CD4-positive, alpha-beta T cell treated with Interleukin-6 at 100 ng/mL for 8 hours (primary cell): ENCODE results near the gene ATRN.
"Not testable (repeated sequence)": the region's sequence is repeated elsewhere in the genome, so short reads cannot be mapped to it uniquely, and the experiment has no call there.

Source experiments
- DNase-seq: peaks from one replicate; pipeline ENCODE4 v3.0.0-alpha.2; 2020; ENCODE audit warnings: mixed read lengths, low spot score

Gene ATRN

GRCh38 chr20:3470208-3470626, 601 bp upstream of the ATRN start:
- no peak for DNase-seq

DNA sequence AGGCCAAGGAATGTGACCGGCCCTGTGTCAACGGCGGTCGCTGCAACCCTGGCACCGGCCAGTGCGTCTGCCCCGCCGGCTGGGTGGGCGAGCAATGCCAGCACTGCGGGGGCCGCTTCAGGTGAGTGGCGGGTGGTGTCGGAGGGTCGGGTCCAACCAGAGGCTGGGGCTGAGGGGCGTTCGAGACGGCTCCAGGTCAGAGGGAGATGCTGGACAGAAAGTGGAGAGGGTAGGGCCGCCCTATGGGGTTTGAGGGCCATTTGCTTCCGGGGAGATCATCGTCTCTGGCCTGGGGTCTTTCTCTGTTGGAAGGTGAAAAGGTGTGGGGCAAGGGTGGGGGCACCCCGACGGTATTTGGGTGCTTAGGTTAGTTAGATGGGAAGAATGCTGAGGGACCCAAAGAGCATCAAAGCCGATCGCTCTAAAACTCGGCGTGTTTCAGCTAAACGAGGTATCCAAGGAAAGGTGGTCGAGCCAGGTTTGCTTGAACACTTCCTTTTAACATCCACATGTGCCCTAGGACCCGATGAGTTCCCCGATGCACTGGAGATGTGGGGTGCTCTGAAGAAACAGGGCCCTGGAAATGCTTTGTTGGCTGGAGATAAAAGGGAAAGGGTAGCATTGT, 691 bp downstream of the ATRN start:
- DNase-seq: no peak

- DNase-seq: no peak
Observed at GRCh38 chr20:3472105-3472504, 1.3 kb downstream of the ATRN start.

GRCh38 chr20:3473324-3473723, 2.5 kb downstream of the ATRN start:
- DNase-seq: no peak

GRCh38 chr20:3473944-3474343, 3.1 kb downstream of the ATRN start:
- no peak for DNase-seq

DNA sequence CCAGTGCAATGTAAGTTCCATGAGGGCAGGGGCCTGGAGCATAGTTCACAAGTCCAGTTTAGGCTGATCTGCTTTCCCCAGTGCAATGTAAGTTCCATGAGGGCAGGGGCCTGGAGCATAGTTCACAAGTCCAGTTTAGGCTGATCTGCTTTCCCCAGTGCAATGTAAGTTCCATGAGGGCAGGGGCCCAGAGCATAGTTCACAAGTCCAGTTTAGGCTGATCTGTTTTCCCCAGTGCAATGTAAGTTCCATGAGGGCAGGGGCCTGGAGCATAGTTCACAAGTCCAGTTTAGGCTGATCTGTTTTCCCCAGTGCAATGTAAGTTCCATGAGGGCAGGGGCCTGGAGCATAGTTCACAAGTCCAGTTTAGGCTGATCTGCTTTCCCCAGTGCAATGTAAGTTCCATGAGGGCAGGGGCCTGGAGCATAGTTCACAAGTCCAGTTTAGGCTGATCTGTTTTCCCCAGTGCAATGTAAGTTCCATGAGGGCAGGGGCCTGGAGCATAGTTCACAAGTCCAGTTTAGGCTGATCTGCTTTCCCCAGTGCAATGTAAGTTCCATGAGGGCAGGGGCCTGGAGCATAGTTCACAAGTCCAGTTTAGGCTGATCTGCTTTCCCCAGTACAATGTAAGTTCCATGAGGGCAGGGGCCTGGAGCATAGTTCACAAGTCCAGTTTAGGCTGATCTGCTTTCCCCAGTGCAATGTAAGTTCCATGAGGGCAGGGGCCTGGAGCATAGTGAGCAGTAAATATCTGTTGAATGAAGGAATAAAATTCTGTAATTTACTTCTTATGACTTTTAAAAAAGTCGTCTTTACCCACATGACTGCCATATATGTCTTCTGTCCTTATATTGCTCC, 6.4 kb downstream of the ATRN start:
- not testable (repeated sequence) for DNase-seq

DNA sequence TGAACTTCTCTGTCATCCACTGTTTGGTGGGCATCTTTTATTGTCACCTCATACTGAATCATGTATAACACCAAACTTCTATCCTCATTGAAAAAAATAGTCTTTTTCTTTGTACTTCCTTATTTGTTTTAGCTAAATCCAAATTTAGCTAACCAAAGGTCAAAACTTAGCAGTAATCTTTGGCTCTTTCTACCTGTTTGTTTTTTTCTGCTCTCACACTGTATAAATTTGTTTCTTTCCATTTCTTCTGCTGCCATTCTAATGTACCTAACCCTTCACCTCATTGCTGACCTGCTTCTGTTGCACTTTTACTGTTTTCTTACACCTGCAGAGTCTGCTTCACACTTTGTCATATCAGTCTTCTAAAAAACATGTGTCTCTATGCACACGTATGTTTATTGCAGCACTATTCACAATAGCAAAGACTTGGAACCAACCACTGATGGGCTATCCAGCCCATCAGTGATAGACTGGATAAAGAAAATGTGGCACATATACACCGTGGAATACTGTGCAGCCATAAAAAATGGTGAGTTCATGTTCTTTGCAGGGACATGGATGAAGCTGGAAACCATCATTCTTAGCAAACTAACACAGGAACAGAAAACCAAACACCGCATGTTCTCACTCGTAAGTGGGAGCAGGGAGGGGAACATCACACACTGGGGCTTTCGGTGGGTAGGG, 7.2 kb downstream of the ATRN start:
- no peak for DNase-seq

GRCh38 chr20:3479025-3479424, 8.2 kb downstream of the ATRN start:
- DNase-seq: no peak

DNA sequence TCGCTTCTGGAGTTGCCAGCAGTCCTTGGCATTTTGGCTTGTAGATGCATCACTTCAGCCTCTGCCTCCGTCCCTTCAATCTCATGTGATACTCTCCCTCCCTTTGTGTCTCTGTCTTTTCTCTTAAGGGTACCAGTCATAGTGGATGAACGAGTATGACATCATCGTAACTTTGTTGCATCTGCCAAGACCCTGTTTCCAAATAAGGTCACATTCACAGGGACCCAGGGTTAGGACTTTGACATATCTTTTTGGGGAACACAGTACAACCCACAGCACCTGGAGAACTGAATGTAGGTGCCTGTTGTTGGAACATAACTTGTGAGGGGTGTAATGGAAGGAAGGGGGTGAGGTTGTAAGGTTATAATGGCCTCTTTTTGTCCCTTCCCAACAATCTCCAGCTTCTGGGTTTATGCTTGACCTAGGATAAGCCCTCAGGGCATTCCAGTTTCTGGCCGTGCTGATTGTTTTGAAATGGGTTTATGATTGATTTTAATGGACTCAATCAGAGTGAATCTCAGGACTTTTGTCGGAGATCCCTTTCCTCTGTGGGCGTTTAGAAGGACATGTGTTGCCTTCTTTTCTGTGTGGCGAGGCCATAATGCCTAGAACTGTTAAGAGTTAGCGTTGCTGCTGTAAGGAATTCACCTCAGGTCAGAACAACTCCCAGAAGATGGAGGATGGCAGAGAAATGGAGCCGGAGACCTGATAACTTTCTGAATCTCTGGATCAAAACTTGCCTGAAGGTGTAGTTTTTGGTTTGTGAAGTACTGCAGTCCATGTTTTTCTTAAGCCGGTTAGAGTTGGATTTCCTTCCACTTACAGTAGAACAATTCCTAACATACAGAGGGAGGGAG, 9.2 kb downstream of the ATRN start:
- DNase-seq: no peak

GRCh38 chr20:3483309-3483708, 12.5 kb downstream of the ATRN start:
- DNase-seq: no peak

DNA sequence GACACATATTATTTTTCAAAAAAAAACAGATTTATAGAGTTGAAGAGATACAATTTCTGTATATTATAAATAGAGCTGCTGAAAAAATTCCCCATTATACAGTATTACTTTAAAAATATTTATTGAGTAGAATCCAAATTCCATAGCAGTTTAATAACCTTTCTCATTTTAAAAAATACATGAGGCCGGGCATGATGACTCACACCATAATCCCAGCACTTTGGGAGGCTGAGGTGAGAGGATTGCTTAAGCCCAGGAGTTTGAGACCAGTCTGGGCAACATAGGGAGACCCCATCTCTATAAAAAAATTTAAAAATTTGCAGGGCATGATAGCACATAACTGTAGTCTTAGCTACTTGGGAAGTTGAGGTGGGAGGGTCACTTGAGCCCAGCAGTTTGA, 13.0 kb downstream of the ATRN start:
- no peak for DNase-seq

GRCh38 chr20:3485913-3486312, 15.1 kb downstream of the ATRN start:
- no peak for DNase-seq

- no peak for DNase-seq
Observed at GRCh38 chr20:3486850-3487249, 16.0 kb downstream of the ATRN start.

- DNase-seq: no peak
Observed at GRCh38 chr20:3492669-3493068, 21.9 kb downstream of the ATRN start.

- no peak for DNase-seq
Observed at GRCh38 chr20:3494218-3494617, 23.4 kb downstream of the ATRN start.

GRCh38 chr20:3502878-3503277, 32.1 kb downstream of the ATRN start:
- no peak for DNase-seq

GRCh38 chr20:3505148-3505547, 34.3 kb downstream of the ATRN start:
- no peak for DNase-seq

DNA sequence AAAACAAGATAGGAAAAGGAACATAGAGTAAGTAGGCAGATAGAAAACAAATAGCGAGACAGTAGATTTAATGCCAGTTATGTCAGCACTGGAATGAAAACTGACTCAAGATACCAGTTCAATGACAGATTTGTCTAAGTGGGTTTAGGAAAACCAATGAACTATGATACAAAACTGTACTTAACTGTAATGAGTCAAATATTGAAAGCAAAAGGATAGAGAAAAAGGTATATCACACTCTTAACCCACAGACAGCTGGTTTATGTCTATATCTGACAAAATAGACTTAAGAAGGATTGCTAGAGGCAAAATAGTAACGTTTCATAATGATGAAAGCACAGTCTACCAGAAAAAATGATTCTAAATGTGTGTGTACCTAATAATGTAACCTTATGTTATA, 38.2 kb downstream of the ATRN start:
- no peak for DNase-seq

DNA sequence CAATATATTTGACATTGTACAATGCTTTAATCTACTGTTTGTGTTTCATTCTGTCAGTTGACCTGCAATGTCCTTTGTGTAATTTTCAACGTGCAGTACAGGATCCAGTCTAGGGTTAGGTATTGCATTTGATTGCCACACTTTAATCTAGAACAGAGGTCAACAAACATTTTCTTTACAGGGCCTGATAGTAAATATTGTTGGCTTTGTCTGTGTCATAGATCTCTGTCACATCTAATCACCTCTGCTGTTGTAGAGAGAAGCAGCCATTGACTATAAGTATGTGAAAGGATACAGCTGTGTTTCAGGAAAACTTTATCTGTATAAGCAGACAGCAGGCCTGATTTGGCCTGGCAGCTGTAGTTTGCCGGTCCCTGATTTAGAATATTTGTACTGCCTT, 39.3 kb downstream of the ATRN start:
- DNase-seq: no peak

- DNase-seq: not testable (repeated sequence)
Observed at GRCh38 chr20:3512239-3512638, 41.4 kb downstream of the ATRN start.

GRCh38 chr20:3514012-3514642, 43.3 kb downstream of the ATRN start:
- no peak for DNase-seq
